HEK293 (cell line): Measurements from ENCODE around the gene MX1.

Experiments
- EGR2 ChIP-seq: fragments of 450-650 bp; formaldehyde crosslinking; IDR thresholded peaks from 2 replicates; pipeline ENCODE4 v1.5.1; 2016; ENCODE audit warnings: low read depth, missing biosample characterization, missing genetic modification characterization
- ZNF140 ChIP-seq: fragments of 450-650 bp; formaldehyde crosslinking; IDR thresholded peaks from 2 replicates; pipeline ENCODE4 v1.5.1; 2016; ENCODE audit warnings: missing biosample characterization, missing genetic modification characterization
- ZNF169 ChIP-seq: fragments of 450-650 bp; formaldehyde crosslinking; IDR thresholded peaks from 2 replicates; pipeline ENCODE4 v1.5.1; 2016; ENCODE audit warnings: missing biosample characterization, missing genetic modification characterization
- ZNF19 ChIP-seq: fragments of 450-650 bp; formaldehyde crosslinking; IDR thresholded peaks from 2 replicates; pipeline ENCODE4; 2016; ENCODE audit warnings: missing biosample characterization, missing genetic modification characterization, low read depth
- ZNF274 ChIP-seq, 2 experiments: fragments of 200-500 bp in 1 of 2; fragments of 450-650 bp in 1 of 2; sonication (Bioruptor generic) in 1 of 2; formaldehyde crosslinking in 1 of 2; IDR thresholded peaks; 2 replicates each; pipeline versions ENCODE4 v1.5.1 to v1.6.1; 2014 to 2016; ENCODE audit warnings: borderline replicate concordance in 1 of 2, inconsistent platforms in 1 of 2, low read length in 1 of 2, missing biosample characterization in 1 of 2, missing genetic modification characterization in 1 of 2
- ZNF416 ChIP-seq: fragments of 450-650 bp; formaldehyde crosslinking; IDR thresholded peaks from 2 replicates; pipeline ENCODE4 v1.5.1; 2016; ENCODE audit warnings: missing biosample characterization, missing genetic modification characterization
- ZNF530 ChIP-seq: fragments of 450-650 bp; formaldehyde crosslinking; IDR thresholded peaks from 2 replicates; pipeline ENCODE4 v1.5.1; 2016; ENCODE audit warnings: low read depth, missing biosample characterization, missing genetic modification characterization
- ZNF571 ChIP-seq: fragments of 450-650 bp; formaldehyde crosslinking; IDR thresholded peaks from 2 replicates; pipeline ENCODE4 v1.5.0; 2017; ENCODE audit warnings: missing biosample characterization, missing genetic modification characterization
- TF ChIP-seq, protein P1 (sequence below): fragments of 450-650 bp; formaldehyde crosslinking; IDR thresholded peaks from 2 replicates; pipeline ENCODE4 v1.5.1; 2016; ENCODE audit warnings: missing biosample characterization, missing genetic modification characterization
- TF ChIP-seq, protein P2 (sequence below): fragments of 450-650 bp; formaldehyde crosslinking; IDR thresholded peaks from 2 replicates; pipeline ENCODE4 v1.5.1; 2016; ENCODE audit warnings: missing biosample characterization, missing genetic modification characterization
- TF ChIP-seq, protein P3 (sequence below): fragments of 450-650 bp; formaldehyde crosslinking; IDR thresholded peaks from 2 replicates; pipeline ENCODE4 v1.5.1; 2016; ENCODE audit warnings: missing biosample characterization, missing genetic modification characterization
- TF ChIP-seq, protein P4 (sequence below): fragments of 450-650 bp; formaldehyde crosslinking; IDR thresholded peaks from 2 replicates; pipeline ENCODE4 v1.5.1; 2016; ENCODE audit warnings: missing biosample characterization, missing genetic modification characterization
- TF ChIP-seq, protein P5 (sequence below): fragments of 450-650 bp; formaldehyde crosslinking; IDR thresholded peaks from 2 replicates; pipeline ENCODE4 v1.5.1; 2016; ENCODE audit warnings: missing biosample characterization, missing genetic modification characterization

DNA sequence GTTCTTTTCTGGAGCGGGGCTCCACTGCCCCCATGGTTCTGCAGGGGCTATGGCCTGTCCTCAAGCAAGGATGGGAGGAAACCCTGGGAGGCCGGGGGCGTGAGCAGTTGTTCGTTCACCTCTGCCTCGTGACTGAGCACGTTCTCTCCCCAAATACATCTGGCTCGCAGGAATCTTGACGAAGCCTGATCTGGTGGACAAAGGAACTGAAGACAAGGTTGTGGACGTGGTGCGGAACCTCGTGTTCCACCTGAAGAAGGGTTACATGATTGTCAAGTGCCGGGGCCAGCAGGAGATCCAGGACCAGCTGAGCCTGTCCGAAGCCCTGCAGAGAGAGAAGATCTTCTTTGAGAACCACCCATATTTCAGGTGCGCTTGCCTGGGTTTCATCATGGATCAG is 15.5 kb downstream of the MX1 start:
- TF ChIP-seq ZNF416 (no peak), ZNF274 (IDR thresholded peaks at IDR 0.05; ENCODE audit: low read length) (no peak), ZNF274 (tag by site-specific recombination; IDR thresholded peaks at IDR 0.05; ENCODE audit: borderline replicate concordance) (no peak), ZNF571 (tag by site-specific recombination) (no peak), ZNF19 (tag by site-specific recombination) (no peak), EGR2 (tag by site-specific recombination) (no peak), ZNF530 (no peak), ZNF140 (tag by site-specific recombination) (no peak), ZNF169 (no peak)
- TF ChIP-seq, protein P1, sequence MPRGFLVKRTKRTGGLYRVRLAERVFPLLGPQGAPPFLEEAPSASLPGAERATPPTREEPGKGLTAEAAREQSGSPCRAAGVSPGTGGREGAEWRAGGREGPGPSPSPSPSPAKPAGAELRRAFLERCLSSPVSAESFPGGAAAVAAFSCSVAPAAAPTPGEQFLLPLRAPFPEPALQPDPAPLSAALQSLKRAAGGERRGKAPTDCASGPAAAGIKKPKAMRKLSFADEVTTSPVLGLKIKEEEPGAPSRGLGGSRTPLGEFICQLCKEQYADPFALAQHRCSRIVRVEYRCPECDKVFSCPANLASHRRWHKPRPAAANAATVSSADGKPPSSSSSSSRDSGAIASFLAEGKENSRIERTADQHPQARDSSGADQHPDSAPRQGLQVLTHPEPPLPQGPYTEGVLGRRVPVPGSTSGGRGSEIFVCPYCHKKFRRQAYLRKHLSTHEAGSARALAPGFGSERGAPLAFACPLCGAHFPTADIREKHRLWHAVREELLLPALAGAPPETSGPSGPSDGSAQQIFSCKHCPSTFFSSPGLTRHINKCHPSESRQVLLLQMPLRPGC = no peak
- TF ChIP-seq, protein P2, sequence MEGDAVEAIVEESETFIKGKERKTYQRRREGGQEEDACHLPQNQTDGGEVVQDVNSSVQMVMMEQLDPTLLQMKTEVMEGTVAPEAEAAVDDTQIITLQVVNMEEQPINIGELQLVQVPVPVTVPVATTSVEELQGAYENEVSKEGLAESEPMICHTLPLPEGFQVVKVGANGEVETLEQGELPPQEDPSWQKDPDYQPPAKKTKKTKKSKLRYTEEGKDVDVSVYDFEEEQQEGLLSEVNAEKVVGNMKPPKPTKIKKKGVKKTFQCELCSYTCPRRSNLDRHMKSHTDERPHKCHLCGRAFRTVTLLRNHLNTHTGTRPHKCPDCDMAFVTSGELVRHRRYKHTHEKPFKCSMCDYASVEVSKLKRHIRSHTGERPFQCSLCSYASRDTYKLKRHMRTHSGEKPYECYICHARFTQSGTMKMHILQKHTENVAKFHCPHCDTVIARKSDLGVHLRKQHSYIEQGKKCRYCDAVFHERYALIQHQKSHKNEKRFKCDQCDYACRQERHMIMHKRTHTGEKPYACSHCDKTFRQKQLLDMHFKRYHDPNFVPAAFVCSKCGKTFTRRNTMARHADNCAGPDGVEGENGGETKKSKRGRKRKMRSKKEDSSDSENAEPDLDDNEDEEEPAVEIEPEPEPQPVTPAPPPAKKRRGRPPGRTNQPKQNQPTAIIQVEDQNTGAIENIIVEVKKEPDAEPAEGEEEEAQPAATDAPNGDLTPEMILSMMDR (tag by site-specific recombination) = no peak
- TF ChIP-seq, protein P3, sequence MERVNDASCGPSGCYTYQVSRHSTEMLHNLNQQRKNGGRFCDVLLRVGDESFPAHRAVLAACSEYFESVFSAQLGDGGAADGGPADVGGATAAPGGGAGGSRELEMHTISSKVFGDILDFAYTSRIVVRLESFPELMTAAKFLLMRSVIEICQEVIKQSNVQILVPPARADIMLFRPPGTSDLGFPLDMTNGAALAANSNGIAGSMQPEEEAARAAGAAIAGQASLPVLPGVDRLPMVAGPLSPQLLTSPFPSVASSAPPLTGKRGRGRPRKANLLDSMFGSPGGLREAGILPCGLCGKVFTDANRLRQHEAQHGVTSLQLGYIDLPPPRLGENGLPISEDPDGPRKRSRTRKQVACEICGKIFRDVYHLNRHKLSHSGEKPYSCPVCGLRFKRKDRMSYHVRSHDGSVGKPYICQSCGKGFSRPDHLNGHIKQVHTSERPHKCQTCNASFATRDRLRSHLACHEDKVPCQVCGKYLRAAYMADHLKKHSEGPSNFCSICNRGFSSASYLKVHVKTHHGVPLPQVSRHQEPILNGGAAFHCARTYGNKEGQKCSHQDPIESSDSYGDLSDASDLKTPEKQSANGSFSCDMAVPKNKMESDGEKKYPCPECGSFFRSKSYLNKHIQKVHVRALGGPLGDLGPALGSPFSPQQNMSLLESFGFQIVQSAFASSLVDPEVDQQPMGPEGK (tag by site-specific recombination) = no peak
- TF ChIP-seq, protein P4, sequence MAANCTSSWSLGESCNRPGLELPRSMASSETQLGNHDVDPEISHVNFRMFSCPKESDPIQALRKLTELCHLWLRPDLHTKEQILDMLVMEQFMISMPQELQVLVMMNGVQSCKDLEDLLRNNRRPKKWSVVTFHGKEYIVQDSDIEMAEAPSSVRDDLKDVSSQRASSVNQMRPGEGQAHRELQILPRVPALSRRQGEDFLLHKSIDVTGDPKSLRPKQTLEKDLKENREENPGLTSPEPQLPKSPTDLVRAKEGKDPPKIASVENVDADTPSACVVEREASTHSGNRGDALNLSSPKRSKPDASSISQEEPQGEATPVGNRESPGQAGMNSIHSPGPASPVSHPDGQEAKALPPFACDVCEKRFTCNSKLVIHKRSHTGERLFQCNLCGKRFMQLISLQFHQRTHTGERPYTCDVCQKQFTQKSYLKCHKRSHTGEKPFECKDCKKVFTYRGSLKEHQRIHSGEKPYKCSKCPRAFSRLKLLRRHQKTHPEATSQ = no peak
- TF ChIP-seq, protein P5, sequence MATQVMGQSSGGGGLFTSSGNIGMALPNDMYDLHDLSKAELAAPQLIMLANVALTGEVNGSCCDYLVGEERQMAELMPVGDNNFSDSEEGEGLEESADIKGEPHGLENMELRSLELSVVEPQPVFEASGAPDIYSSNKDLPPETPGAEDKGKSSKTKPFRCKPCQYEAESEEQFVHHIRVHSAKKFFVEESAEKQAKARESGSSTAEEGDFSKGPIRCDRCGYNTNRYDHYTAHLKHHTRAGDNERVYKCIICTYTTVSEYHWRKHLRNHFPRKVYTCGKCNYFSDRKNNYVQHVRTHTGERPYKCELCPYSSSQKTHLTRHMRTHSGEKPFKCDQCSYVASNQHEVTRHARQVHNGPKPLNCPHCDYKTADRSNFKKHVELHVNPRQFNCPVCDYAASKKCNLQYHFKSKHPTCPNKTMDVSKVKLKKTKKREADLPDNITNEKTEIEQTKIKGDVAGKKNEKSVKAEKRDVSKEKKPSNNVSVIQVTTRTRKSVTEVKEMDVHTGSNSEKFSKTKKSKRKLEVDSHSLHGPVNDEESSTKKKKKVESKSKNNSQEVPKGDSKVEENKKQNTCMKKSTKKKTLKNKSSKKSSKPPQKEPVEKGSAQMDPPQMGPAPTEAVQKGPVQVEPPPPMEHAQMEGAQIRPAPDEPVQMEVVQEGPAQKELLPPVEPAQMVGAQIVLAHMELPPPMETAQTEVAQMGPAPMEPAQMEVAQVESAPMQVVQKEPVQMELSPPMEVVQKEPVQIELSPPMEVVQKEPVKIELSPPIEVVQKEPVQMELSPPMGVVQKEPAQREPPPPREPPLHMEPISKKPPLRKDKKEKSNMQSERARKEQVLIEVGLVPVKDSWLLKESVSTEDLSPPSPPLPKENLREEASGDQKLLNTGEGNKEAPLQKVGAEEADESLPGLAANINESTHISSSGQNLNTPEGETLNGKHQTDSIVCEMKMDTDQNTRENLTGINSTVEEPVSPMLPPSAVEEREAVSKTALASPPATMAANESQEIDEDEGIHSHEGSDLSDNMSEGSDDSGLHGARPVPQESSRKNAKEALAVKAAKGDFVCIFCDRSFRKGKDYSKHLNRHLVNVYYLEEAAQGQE (tag by site-specific recombination) = no peak
